K562 (cell line): Measurements from ENCODE around the gene SLC13A3. TPM values are rescaled to one million over a fixed set of nuclear protein-coding genes. Genes with fewer than 3 reads are reported as not detected.

Experiments used
- ATAC-seq: fragments of 200-7000 bp; cut with Tn5 transposase; 3 replicates; pipeline ENCODE4 v1.9.1; 2020; ENCODE audit warnings: moderate library complexity
- BruUV-seq: library from RNA; stranded (reverse); fragments of 400-500 nt; replicated peaks from 2 replicates; lab custom pipeline; 2021; lab: Mats Ljungman, UMichigan
- CTCF ChIA-PET: fragments of 300-600 bp; formaldehyde crosslinking; extraction: SDS; loops from one replicate; lab custom pipeline; 2021; ENCODE audit warnings: low intra/inter-chr PET ratio; lab: Yijun Ruan, JAX
- POLR2A ChIA-PET: fragments of 300-600, 350-650 bp; sonication (Branson Sonifier 250); formaldehyde crosslinking; extraction: SDS; loops from one replicate; lab custom pipeline; 2021; ENCODE audit warnings: antibody characterized with exemption, inconsistent platforms; lab: Yijun Ruan, JAX
- DNase-seq, 4 experiments: peaks; one replicate each; pipeline versions ENCODE4 v3.0.0 to v3.0.0-alpha.2; 2011 to 2018; ENCODE audit warnings: low spot score in 3 of 4, mixed read lengths in 3 of 4; ENCODE audit errors: extremely low read depth in 1 of 4
- FAIRE-seq: peaks from 2 replicates; lab custom pipeline; 2011; peaks lifted over from hg19 to GRCh38; lab: Jason Lieb, UNC
- H2AFZ ChIP-seq: 2 replicates; pipeline ENCODE4 v1.6.0; 2011; ENCODE audit warnings: low read depth, low read length, control low read depth, inconsistent platforms
- H3K27ac ChIP-seq: fragments of 200-600 bp; 3 replicates; pipeline ENCODE4 v1.8.0; 2011; ENCODE audit warnings: low read depth, mild to moderate bottlenecking, control low read depth, inconsistent platforms, low read length, moderate library complexity, mixed read lengths; ENCODE audit errors: extremely low read depth
- H3K27me3 ChIP-seq, 2 experiments: fragments of 300-600 bp in 1 of 2; 2 replicates in 1 of 2; 3 replicates in 1 of 2; pipeline versions ENCODE4 v1.6.0 to v1.8.0; 2011; ENCODE audit warnings: inconsistent platforms in 2 of 2, low read length in 2 of 2, mild to moderate bottlenecking in 1 of 2, mixed read lengths in 1 of 2, moderate library complexity in 1 of 2; ENCODE audit not compliant: control insufficient read depth in 2 of 2, insufficient read depth in 2 of 2
- H3K36me3 ChIP-seq: fragments of 300-600 bp; 3 replicates; pipeline ENCODE4 v1.8.0; 2011; ENCODE audit warnings: mild to moderate bottlenecking, low read length, inconsistent platforms; ENCODE audit not compliant: control insufficient read depth, insufficient read depth
- H3K4me1 ChIP-seq, 2 experiments: fragments of 200-600 bp in 1 of 2; replicated peaks in 1 of 2; 2 replicates in 1 of 2; 3 replicates in 1 of 2; pipeline versions ENCODE4 v1.5.1 to v1.8.0; 2011; ENCODE audit warnings: inconsistent platforms in 2 of 2, low read length in 2 of 2, mild to moderate bottlenecking in 1 of 2, mixed read lengths in 1 of 2, moderate library complexity in 1 of 2; ENCODE audit not compliant: control insufficient read depth in 2 of 2, insufficient read depth in 2 of 2
- H3K4me2 ChIP-seq: 2 replicates; pipeline ENCODE4 v1.6.1; 2011; ENCODE audit warnings: low read length, control low read depth, inconsistent platforms, mixed read lengths; ENCODE audit not compliant: insufficient read depth
- H3K4me3 ChIP-seq: fragments of 200-600 bp; sonication (generic), shearing (Covaris generic); 2 replicates; pipeline ENCODE4 v1.5.1; 2016; ENCODE audit warnings: control low read depth, inconsistent platforms
- H3K79me2 ChIP-seq: fragments of 200-600 bp; 3 replicates; pipeline ENCODE4 v1.8.0; 2011; ENCODE audit warnings: low read length, inconsistent platforms; ENCODE audit not compliant: control insufficient read depth, insufficient read depth
- H3K9ac ChIP-seq, 2 experiments: 2 replicates each; pipeline versions ENCODE4 v1.6.0 to v1.6.1; 2011; ENCODE audit warnings: low read depth in 2 of 2, low read length in 2 of 2, control low read depth in 1 of 2, inconsistent platforms in 1 of 2, mild to moderate bottlenecking in 1 of 2, mixed read lengths in 1 of 2; ENCODE audit not compliant: insufficient read depth in 1 of 2
- H3K9me1 ChIP-seq: one replicate; pipeline ENCODE4 v1.6.0; 2011; ENCODE audit warnings: inconsistent platforms, mild to moderate bottlenecking, low read length, moderate library complexity; ENCODE audit not compliant: control insufficient read depth, insufficient read depth
- H3K9me3 ChIP-seq: replicated peaks from 2 replicates; pipeline ENCODE4 v1.5.1; 2011; ENCODE audit warnings: low read depth, low read length, inconsistent platforms; ENCODE audit not compliant: control insufficient read depth, insufficient read depth
- H4K20me1 ChIP-seq: replicated peaks from 2 replicates; pipeline ENCODE4 v1.6.1; 2011; ENCODE audit warnings: low read length, inconsistent platforms, mixed read lengths; ENCODE audit not compliant: control insufficient read depth, insufficient read depth
- CHD2 ChIP-seq: IDR thresholded peaks from 2 replicates; pipeline ENCODE4 v1.6.1; 2011; ENCODE audit warnings: low read depth, low read length
- NFIC ChIP-seq: fragments of 450-650 bp; IDR thresholded peaks from 2 replicates; pipeline ENCODE4 v1.6.1; 2017; ENCODE audit warnings: mild to moderate bottlenecking, inconsistent platforms
- TEAD4 ChIP-seq, 2 experiments: sonication (generic) in 1 of 2; formaldehyde crosslinking in 1 of 2; IDR thresholded peaks; 2 replicates each; pipeline versions ENCODE4 v1.6.1 to v1.8.0; 2012 to 2022; ENCODE audit warnings: borderline replicate concordance in 1 of 2, inconsistent platforms in 1 of 2, low read length in 1 of 2, mild to moderate bottlenecking in 1 of 2, missing genetic modification reagents in 1 of 2
- ZNF395 ChIP-seq: fragments of 200-800 bp; sonication (Bioruptor generic); IDR thresholded peaks from 2 replicates; pipeline ENCODE4 v1.6.1; 2017; ENCODE audit warnings: missing genetic modification characterization, missing compliant biosample characterization
- ZNF551 ChIP-seq: fragments of 250-450 bp; sonication (Bioruptor Pico); IDR thresholded peaks from 2 replicates; pipeline ENCODE4 v1.5.0; 2021; ENCODE audit warnings: mild to moderate bottlenecking, moderate library complexity
- WGBS: fragments of 100-300 bp; shearing (Covaris generic); methylation state at CpG from one replicate; pipeline ENCODE4 v1.1.6; 2016; ENCODE audit warnings: low coverage, mixed read lengths; ENCODE audit not compliant: insufficient coverage; ENCODE audit errors: missing lambda C conversion rate; 5-methylcytosine and 5-hydroxymethylcytosine counted together
- in situ Hi-C: fragments of 300-500 bp; cut with MboI; formaldehyde crosslinking; loops from 4 replicates; pipeline ENCODE4 v1.15.0; 2018; ENCODE audit warnings: inconsistent platforms, mixed read lengths
- intact Hi-C: fragments of 100-400 bp; cut with micrococcal nuclease; formaldehyde crosslinking; loops from 2 replicates; pipeline ENCODE4 v1.14.2; 2022
- polyA plus RNA-seq, 8 experiments: library from polyadenylated mRNA; depleted of rRNA in 4 of 8; stranded (reverse) in 5 of 8; unstranded in 3 of 8; fragments of >200 nt; fragmentation: Nextera tagmentation in 2 of 8; fragmentation: Illumina TruSeq in 1 of 8; extraction: Ambion mirVana in 2 of 8; extraction: Trizol in 1 of 8; gene quantifications; 2 replicates each; pipeline versions ENCODE4 v1.2.1 to v1.2.3, GENCODE V29; 2011 to 2014; ENCODE audit warnings: inconsistent platforms in 1 of 8, missing spikeins in 1 of 8
- total RNA-seq, 7 experiments: library from RNA; depleted of rRNA in 6 of 7; stranded (reverse); fragments of >200 nt in 6 of 7; fragmentation: Illumina TruSeq in 2 of 7; extraction: Trizol in 2 of 7; gene quantifications; 2 replicates each; pipeline versions ENCODE4 v1.2.1 to v1.2.3, GENCODE V29; 2011 to 2021; ENCODE audit warnings: low replicate concordance in 1 of 7
- TF ChIP-seq, protein P1 (sequence below): fragments of 450-650 bp; IDR thresholded peaks from 2 replicates; pipeline ENCODE4 v1.6.1; 2016; ENCODE audit warnings: antibody characterized with exemption
- TF ChIP-seq, protein P2 (sequence below): sonication (generic); formaldehyde crosslinking; IDR thresholded peaks from 2 replicates; pipeline ENCODE4 v1.8.0; 2023; ENCODE audit warnings: mild to moderate bottlenecking, missing genetic modification reagents

SLC13A3 gene
- total and polyA plus RNA-seq, 9 of the 15 experiments (the other 6 are each of a cell fraction or from before 2014, with no cell fraction given), result 5.5 to 16.4 (median 8.5) TPM

DNA sequence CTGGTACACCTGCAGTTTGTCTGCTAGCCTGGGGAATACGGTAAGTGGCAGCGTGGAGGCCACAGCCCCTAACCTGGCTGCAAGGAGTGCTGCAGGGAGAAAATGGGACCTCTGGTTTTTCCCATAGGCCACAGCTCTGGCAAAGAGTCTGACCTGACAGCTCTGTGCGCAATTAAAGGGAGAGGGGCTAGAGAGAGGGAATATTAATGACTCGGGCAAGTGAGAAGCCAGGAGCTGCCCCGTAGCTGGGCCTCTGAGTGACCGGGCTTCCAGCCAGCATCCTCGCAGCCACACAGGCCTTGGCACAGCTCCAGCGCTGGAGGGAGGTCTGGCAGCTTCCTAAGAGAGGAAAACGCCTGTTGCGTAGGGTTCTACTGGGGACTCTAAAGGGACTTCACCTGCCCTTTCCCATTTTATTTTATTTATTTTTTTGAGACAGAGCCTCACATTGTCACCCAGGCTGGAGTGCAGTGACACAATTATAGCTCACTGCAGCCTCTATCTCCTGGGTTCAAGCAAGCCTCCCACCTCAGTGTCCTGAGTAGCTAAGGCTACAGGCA lies 82.6 kb downstream of the SLC13A3 start:
- ChIA-PET CTCF (no interaction called here), POLR2A (interaction anchor here (0.6 kb wide), 1 partner anchor 75 kb away, joined by 3 read pairs; no protein-coding TSS in a partner anchor)
- no peaks in the 10 kb centered on the region; the same call in 1 of the 2 replicates for H4K20me1 ChIP-seq
- WGBS, result 28% methylated on average over 10 of the region's 10 CpGs
- ATAC-seq, result peak; percentile 56
- H3K4me1 ChIP-seq, result peaks cover 5 to 8% of the 10 kb centered on the region in 2 experiments; a peak in 3 of 5 replicates
- TF ChIP-seq ZNF395, result no peak
- TF ChIP-seq NFIC, result peak; percentile 79
- BruUV-seq, result no TSS peak
- 0 out of 4 replicates have a peak overlapping the region, but pooled peaks of 1 of the 2 experiments have one; percentile 47 for H3K9ac ChIP-seq
- no peak overlapping the region for H3K27ac ChIP-seq
- no peak overlapping the region for H2AFZ ChIP-seq
- no peaks in the 10 kb centered on the region for H3K27me3 ChIP-seq
- peak in 1 of 4 experiments; percentile 54 for DNase-seq
- H3K4me3 ChIP-seq, result no peak overlapping the region
- H3K9me1 ChIP-seq, result no peaks in the 10 kb centered on the region
- H3K79me2 ChIP-seq, result no peaks in the 10 kb centered on the region
- no peaks in the 10 kb centered on the region for H3K36me3 ChIP-seq
- in situ Hi-C loops, result no loop called here
- no peak overlapping the region for H3K4me2 ChIP-seq
- intact Hi-C loops, result loop anchor here (10.0 kb wide), 1 partner anchor 76 kb away; no protein-coding TSS in a partner anchor
- no peak for FAIRE-seq
- peaks cover 2% of the 10 kb centered on the region; the same call in 1 of the 2 replicates for H3K9me3 ChIP-seq

GRCh38 chr20:46566125-46566524 lies 85.1 kb downstream of the SLC13A3 start:
- Histone ChIP-seq H3K9me3 (no peaks in the 10 kb centered on the region), H3K4me2 (no peak overlapping the region), H3K4me1 (peaks cover 16 to 17% of the 10 kb centered on the region in 2 experiments), H3K36me3 (no peaks in the 10 kb centered on the region), H3K9me1 (no peaks in the 10 kb centered on the region), H3K9ac (no peak overlapping the region), H2AFZ (no peak overlapping the region), H3K79me2 (no peaks in the 10 kb centered on the region), H4K20me1 (no peaks in the 10 kb centered on the region; the same call in 1 of the 2 replicates), H3K4me3 (no peak overlapping the region), H3K27me3 (no peaks in the 10 kb centered on the region), H3K27ac (no peak overlapping the region)
- 21% methylated on average over 7 of the region's 10 CpGs for WGBS
- no peak for ATAC-seq
- CTCF ChIA-PET, result no interaction called here
- no TSS peak for BruUV-seq
- intact Hi-C loops (loop anchor here (10.0 kb wide), 1 partner anchor 79 kb away; no protein-coding TSS in a partner anchor), in situ Hi-C loops (no loop called here)
- POLR2A ChIA-PET, result no interaction called here
- FAIRE-seq, result no peak
- DNase-seq, result no peak
- TF ChIP-seq CHD2 (no peak), ZNF551 (CRISPR knock-in tag) (no peak), TEAD4 (IDR thresholded peaks at IDR 0.05; ENCODE audit: low read length) (no peak), TEAD4 (CRISPR knock-in tag; IDR thresholded peaks at IDR 0.05; ENCODE audit: borderline replicate concordance) (no peak)
- TF ChIP-seq, protein P1, sequence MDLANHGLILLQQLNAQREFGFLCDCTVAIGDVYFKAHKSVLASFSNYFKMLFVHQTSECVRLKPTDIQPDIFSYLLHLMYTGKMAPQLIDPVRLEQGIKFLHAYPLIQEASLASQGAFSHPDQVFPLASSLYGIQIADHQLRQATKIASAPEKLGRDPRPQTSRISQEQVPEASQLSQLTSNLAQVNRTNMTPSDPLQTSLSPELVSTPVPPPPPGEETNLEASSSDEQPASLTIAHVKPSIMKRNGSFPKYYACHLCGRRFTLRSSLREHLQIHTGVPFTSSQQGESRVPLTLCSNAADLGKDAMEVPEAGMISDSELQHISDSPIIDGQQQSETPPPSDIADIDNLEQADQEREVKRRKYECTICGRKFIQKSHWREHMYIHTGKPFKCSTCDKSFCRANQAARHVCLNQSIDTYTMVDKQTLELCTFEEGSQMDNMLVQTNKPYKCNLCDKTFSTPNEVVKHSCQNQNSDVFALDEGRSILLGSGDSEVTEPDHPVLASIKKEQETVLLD, result no peak
- TF ChIP-seq, protein P2, sequence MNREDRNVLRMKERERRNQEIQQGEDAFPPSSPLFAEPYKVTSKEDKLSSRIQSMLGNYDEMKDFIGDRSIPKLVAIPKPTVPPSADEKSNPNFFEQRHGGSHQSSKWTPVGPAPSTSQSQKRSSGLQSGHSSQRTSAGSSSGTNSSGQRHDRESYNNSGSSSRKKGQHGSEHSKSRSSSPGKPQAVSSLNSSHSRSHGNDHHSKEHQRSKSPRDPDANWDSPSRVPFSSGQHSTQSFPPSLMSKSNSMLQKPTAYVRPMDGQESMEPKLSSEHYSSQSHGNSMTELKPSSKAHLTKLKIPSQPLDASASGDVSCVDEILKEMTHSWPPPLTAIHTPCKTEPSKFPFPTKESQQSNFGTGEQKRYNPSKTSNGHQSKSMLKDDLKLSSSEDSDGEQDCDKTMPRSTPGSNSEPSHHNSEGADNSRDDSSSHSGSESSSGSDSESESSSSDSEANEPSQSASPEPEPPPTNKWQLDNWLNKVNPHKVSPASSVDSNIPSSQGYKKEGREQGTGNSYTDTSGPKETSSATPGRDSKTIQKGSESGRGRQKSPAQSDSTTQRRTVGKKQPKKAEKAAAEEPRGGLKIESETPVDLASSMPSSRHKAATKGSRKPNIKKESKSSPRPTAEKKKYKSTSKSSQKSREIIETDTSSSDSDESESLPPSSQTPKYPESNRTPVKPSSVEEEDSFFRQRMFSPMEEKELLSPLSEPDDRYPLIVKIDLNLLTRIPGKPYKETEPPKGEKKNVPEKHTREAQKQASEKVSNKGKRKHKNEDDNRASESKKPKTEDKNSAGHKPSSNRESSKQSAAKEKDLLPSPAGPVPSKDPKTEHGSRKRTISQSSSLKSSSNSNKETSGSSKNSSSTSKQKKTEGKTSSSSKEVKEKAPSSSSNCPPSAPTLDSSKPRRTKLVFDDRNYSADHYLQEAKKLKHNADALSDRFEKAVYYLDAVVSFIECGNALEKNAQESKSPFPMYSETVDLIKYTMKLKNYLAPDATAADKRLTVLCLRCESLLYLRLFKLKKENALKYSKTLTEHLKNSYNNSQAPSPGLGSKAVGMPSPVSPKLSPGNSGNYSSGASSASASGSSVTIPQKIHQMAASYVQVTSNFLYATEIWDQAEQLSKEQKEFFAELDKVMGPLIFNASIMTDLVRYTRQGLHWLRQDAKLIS (CRISPR knock-in tag), result no peak
